ENCODE results near the gene FXYD5. TPM values are rescaled to one million over a fixed set of nuclear protein-coding genes. Genes with fewer than 3 reads are reported as not detected.

Gene FXYD5
- polyA plus RNA-seq (not detected in 2 replicates), polyA minus RNA-seq (0.58 and 0.73 TPM in 2 replicates)

GRCh38 chr19:35154525-35155406, at the start of gene FXYD5:
TSS of gene FXYD5 (plus strand) at chr19:35154735. CDS start at chr19:35155551, 816 bp downstream.
- H3K4me3 ChIP-seq (ENCODE audit: low read length) = peak within 1 kb of the TSS; percentile 25
- no peak within 1 kb of the TSS for H2AFZ ChIP-seq (ENCODE audit: low read depth, low read length)
- H3F3A ChIP-seq (ENCODE audit: insufficient read depth, low read length, poor library complexity, severe bottlenecking) = no peaks in the 10 kb centered on the region
- no peaks in the 10 kb centered on the region for H3K9me3 ChIP-seq (ENCODE audit: low read length)
- no peak within 1 kb of the TSS for H3K27ac ChIP-seq (ENCODE audit: low read length)
- no peaks in the 10 kb centered on the region for H3K79me2 ChIP-seq (replicated peaks; ENCODE audit: insufficient read depth, low read length)
- H3K9ac ChIP-seq (ENCODE audit: low read length) = no peak within 1 kb of the TSS
- H3K9me2 ChIP-seq (ENCODE audit: insufficient read depth, low read length) = no peaks in the 10 kb centered on the region
- no peaks in the 10 kb centered on the region for H4K20me1 ChIP-seq (ENCODE audit: insufficient read depth)
- H3K36me3 ChIP-seq (ENCODE audit: insufficient read depth, low read length) = no peaks in the 10 kb centered on the region
- TF ChIP-seq TAF1 (IDR thresholded peaks at IDR 0.05; ENCODE audit: low read depth) = no peak
- TF ChIP-seq EP300 (conservative IDR thresholded peaks at IDR 0.05; ENCODE audit: poor library complexity, severe bottlenecking) = no peak
- TF ChIP-seq CTCF (IDR thresholded peaks at IDR 0.05; ENCODE audit: poor library complexity, severe bottlenecking) = no peak
- TF ChIP-seq REST (IDR thresholded peaks at IDR 0.05; ENCODE audit: borderline replicate concordance) = no peak
- no peak for TF ChIP-seq SMC3 (conservative IDR thresholded peaks at IDR 0.05; ENCODE audit: poor library complexity)
- TF ChIP-seq RAD21 (conservative IDR thresholded peaks at IDR 0.05) = no peak
- TF ChIP-seq EZH2 (IDR thresholded peaks at IDR 0.05; ENCODE audit: borderline replicate concordance, insufficient read depth, low read length, poor library complexity, severe bottlenecking) = peak; percentile 16
- no peak for TF ChIP-seq MXI1 (conservative IDR thresholded peaks at IDR 0.05; ENCODE audit: poor library complexity, severe bottlenecking)
- no peak within 1 kb of the TSS for H3K4me2 ChIP-seq (ENCODE audit: low read length)
- peaks cover 37% of the 10 kb centered on the region for H3K27me3 ChIP-seq (ENCODE audit: insufficient read depth, low read depth, low read length)

- Histone ChIP-seq H3F3A (ENCODE audit: insufficient read depth, low read length, poor library complexity, severe bottlenecking) (no peaks in the 10 kb centered on the region), H3K36me3 (ENCODE audit: insufficient read depth, low read length) (no peaks in the 10 kb centered on the region), H2AFZ (ENCODE audit: low read depth, low read length) (no peak overlapping the region), H3K9me3 (ENCODE audit: low read length) (no peaks in the 10 kb centered on the region), H4K20me1 (ENCODE audit: insufficient read depth) (no peaks in the 10 kb centered on the region), H3K27me3 (ENCODE audit: insufficient read depth, low read depth, low read length) (no peaks in the 10 kb centered on the region), H3K9me2 (ENCODE audit: insufficient read depth, low read length) (no peaks in the 10 kb centered on the region), H3K27ac (ENCODE audit: low read length) (no peak overlapping the region), H3K79me2 (replicated peaks; ENCODE audit: insufficient read depth, low read length) (no peaks in the 10 kb centered on the region), H3K4me2 (ENCODE audit: low read length) (no peak overlapping the region), H3K4me3 (ENCODE audit: low read length) (no peak overlapping the region), H3K9ac (ENCODE audit: low read length) (no peak overlapping the region)
- TF ChIP-seq RAD21 (conservative IDR thresholded peaks at IDR 0.05) = no peak
- no peak for TF ChIP-seq TAF1 (IDR thresholded peaks at IDR 0.05; ENCODE audit: low read depth)
- TF ChIP-seq REST (IDR thresholded peaks at IDR 0.05; ENCODE audit: borderline replicate concordance) = no peak
- no peak for TF ChIP-seq MXI1 (conservative IDR thresholded peaks at IDR 0.05; ENCODE audit: poor library complexity, severe bottlenecking)
- no peak for TF ChIP-seq POLR2AphosphoS5 (IDR thresholded peaks at IDR 0.05)
Observed at GRCh38 chr19:35105047-35105410, 49.5 kb upstream of the FXYD5 start.
